Liver (tissue), 9 donors: ENCODE measurements around the gene RNF214. TPM values are rescaled to one million over a fixed set of nuclear protein-coding genes. Genes with fewer than 3 reads are reported as not detected.

ENCODE experiments used
- DNase-seq: peaks from one replicate; pipeline ENCODE4 v3.0.0-alpha.2; 2017; ENCODE audit warnings: low spot score
- H3K27ac ChIP-seq, 2 donors: one replicate each; pipeline ENCODE4 v1.7.0; 2013; ENCODE audit warnings: inconsistent platforms in 2 of 2, low read length in 2 of 2, control low read depth in 1 of 2, low read depth in 1 of 2, mild to moderate bottlenecking in 1 of 2
- H3K27me3 ChIP-seq, 4 donors: one replicate each; pipeline versions ENCODE4 v1.6.1 to v1.7.0; 2013; ENCODE audit warnings: low read length in 3 of 4, inconsistent platforms in 1 of 4, mild to moderate bottlenecking in 1 of 4, moderate library complexity in 1 of 4; ENCODE audit not compliant: control insufficient read depth in 4 of 4, insufficient read depth in 4 of 4
- H3K36me3 ChIP-seq, 4 donors: one replicate each; pipeline versions ENCODE4 v1.6.1 to v1.7.0; 2013; ENCODE audit warnings: low read length in 3 of 4, mild to moderate bottlenecking in 3 of 4, low read depth in 1 of 4, moderate library complexity in 1 of 4; ENCODE audit not compliant: control insufficient read depth in 4 of 4, insufficient read depth in 3 of 4
- H3K4me1 ChIP-seq, 4 donors: one replicate each; pipeline versions ENCODE4 v1.6.1 to v1.7.0; 2013; ENCODE audit warnings: low read length in 3 of 4, mild to moderate bottlenecking in 3 of 4, moderate library complexity in 1 of 4; ENCODE audit not compliant: control insufficient read depth in 4 of 4, insufficient read depth in 4 of 4
- H3K4me3 ChIP-seq, 3 donors: one replicate each; pipeline versions ENCODE4 v1.6.1 to v1.7.0; 2013; ENCODE audit warnings: low read length in 3 of 3, control low read depth in 1 of 3, low read depth in 1 of 3, mild to moderate bottlenecking in 1 of 3
- H3K9ac ChIP-seq, 2 donors: one replicate each; pipeline ENCODE4 v1.7.0; 2013; ENCODE audit warnings: low read length in 2 of 2, mild to moderate bottlenecking in 2 of 2, moderate library complexity in 2 of 2, control low read depth in 1 of 2, low read depth in 1 of 2
- H3K9me3 ChIP-seq, 4 donors: one replicate each; pipeline versions ENCODE4 v1.6.1 to v1.7.0; 2013; ENCODE audit warnings: low read length in 3 of 4; ENCODE audit not compliant: control insufficient read depth in 4 of 4
- ATF3 ChIP-seq: IDR thresholded peaks from 2 replicates; pipeline ENCODE4 v1.6.1; 2016; ENCODE audit warnings: antibody characterized with exemption
- CTCF ChIP-seq: fragments of 150-350 bp; IDR thresholded peaks from 2 replicates; pipeline ENCODE4 v1.5.1; 2017; ENCODE audit warnings: improper control_type of control experiment, low read depth, low read length; ENCODE audit not compliant: missing input control
- EGR1 ChIP-seq, 2 donors: IDR thresholded peaks; 2 replicates each; pipeline ENCODE4 v1.6.1; 2016 to 2018; ENCODE audit warnings: antibody characterized with exemption in 2 of 2, low read depth in 2 of 2
- FOXA1 ChIP-seq: IDR thresholded peaks from 2 replicates; pipeline ENCODE4 v1.6.1; 2016; ENCODE audit warnings: antibody characterized with exemption
- FOXA2 ChIP-seq: IDR thresholded peaks from 2 replicates; pipeline ENCODE4 v1.6.1; 2016; ENCODE audit warnings: antibody characterized with exemption
- GABPA ChIP-seq, 2 donors: IDR thresholded peaks in 1 of 2; conservative IDR thresholded peaks in 1 of 2; 2 replicates each; pipeline ENCODE4 v1.6.1; 2016; ENCODE audit warnings: antibody characterized with exemption in 2 of 2, mild to moderate bottlenecking in 1 of 2, moderate library complexity in 1 of 2
- HNF4A ChIP-seq, 2 donors: conservative IDR thresholded peaks; 2 replicates each; pipeline ENCODE4 v1.6.1; 2016; ENCODE audit warnings: antibody characterized with exemption in 2 of 2, mild to moderate bottlenecking in 2 of 2
- HNF4G ChIP-seq: IDR thresholded peaks from 2 replicates; pipeline ENCODE4 v1.6.1; 2016; ENCODE audit warnings: antibody characterized with exemption
- JUND ChIP-seq, 2 donors: IDR thresholded peaks; 2 replicates each; pipeline ENCODE4 v1.6.1; 2016; ENCODE audit warnings: antibody characterized with exemption in 2 of 2
- MAX ChIP-seq: IDR thresholded peaks from 2 replicates; pipeline ENCODE4 v1.6.1; 2016; ENCODE audit warnings: antibody characterized with exemption
- NR2F2 ChIP-seq: IDR thresholded peaks from 2 replicates; pipeline ENCODE4 v1.6.1; 2016; ENCODE audit warnings: antibody characterized with exemption
- RAD21 ChIP-seq, 2 donors: IDR thresholded peaks; 2 replicates each; pipeline ENCODE4 v1.6.1; 2016; ENCODE audit warnings: antibody characterized with exemption in 2 of 2, mild to moderate bottlenecking in 2 of 2
- REST ChIP-seq: IDR thresholded peaks from 2 replicates; pipeline ENCODE4 v1.6.1; 2016; ENCODE audit warnings: antibody characterized with exemption, mild to moderate bottlenecking
- RXRA ChIP-seq, 2 donors: IDR thresholded peaks; 2 replicates each; pipeline ENCODE4 v1.6.1; 2017 to 2018; ENCODE audit warnings: antibody characterized with exemption in 2 of 2, mild to moderate bottlenecking in 1 of 2
- SP1 ChIP-seq: IDR thresholded peaks from 2 replicates; pipeline ENCODE4 v1.6.1; 2018; ENCODE audit warnings: antibody characterized with exemption, mild to moderate bottlenecking
- TAF1 ChIP-seq: conservative IDR thresholded peaks from 2 replicates; pipeline ENCODE4 v1.6.1; 2016; ENCODE audit warnings: antibody characterized with exemption, mild to moderate bottlenecking
- YY1 ChIP-seq: IDR thresholded peaks from 2 replicates; pipeline ENCODE4 v1.6.1; 2016; ENCODE audit warnings: antibody characterized with exemption, mild to moderate bottlenecking
- ZBTB33 ChIP-seq: IDR thresholded peaks from 2 replicates; pipeline ENCODE4 v1.6.1; 2016; ENCODE audit warnings: antibody characterized with exemption
- WGBS: extraction: QIAGEN DNeasy Blood & Tissue Kit; methylation state at CpG from one replicate; pipeline ENCODE4 v1.1.7; 2013; 5-methylcytosine and 5-hydroxymethylcytosine counted together
- polyA plus RNA-seq, 2 donors: library from polyadenylated mRNA; stranded (reverse) in 1 of 2; unstranded in 1 of 2; fragments of 200-250 nt in 1 of 2; fragments of >200 nt in 1 of 2; fragmentation: Nextera tagmentation in 1 of 2; extraction: Ambion mirVana in 1 of 2; gene quantifications; one replicate each; pipeline versions ENCODE4 v1.2.1 to v1.2.3, GENCODE V29; 2013 to 2015
- total RNA-seq, 2 donors: library from RNA; depleted of rRNA; stranded (reverse); fragments of >200 nt; gene quantifications; one replicate each; pipeline ENCODE4 v1.2.3, GENCODE V29; 2014
- donor health status: healthy.
- donor health status: healthy.
- donor health status: healthy.
- donor health status: healthy.
- donor health status: healthy.

The RNF214 gene
- total and polyA plus RNA-seq, 4 donors = 4.6 to 6.2 (median 6.0) TPM

- Histone ChIP-seq H3K27me3 (no peaks in the 10 kb centered on the region), H3K9ac (no peak overlapping the region), H3K36me3 (peaks cover 8 to 42% (median 30%) of the 10 kb centered on the region in 4 donors), H3K4me3 (no peak overlapping the region), H3K4me1 (no peaks in the 10 kb centered on the region), H3K27ac (no peak overlapping the region), H3K9me3 (no peaks in the 10 kb centered on the region)
- no peak for TF ChIP-seq CTCF
- TF ChIP-seq SP1 = no peak
- no peak for TF ChIP-seq MAX
- no peak for TF ChIP-seq HNF4A (conservative IDR thresholded peaks at IDR 0.05)
- TF ChIP-seq FOXA1 = no peak
- no peak for TF ChIP-seq HNF4G
- 93% methylated on average over 4 of the region's 4 CpGs for WGBS
- no peak for DNase-seq
Observed at GRCh38 chr11:117249571-117249970, 17.1 kb downstream of the RNF214 start.

- Histone ChIP-seq H3K36me3 (peaks cover 5 to 29% (median 23%) of the 10 kb centered on the region in 4 donors), H3K9ac (no peak overlapping the region), H3K4me1 (no peaks in the 10 kb centered on the region), H3K27me3 (no peaks in the 10 kb centered on the region), H3K27ac (no peak overlapping the region), H3K4me3 (no peak overlapping the region), H3K9me3 (no peaks in the 10 kb centered on the region)
- no peak for DNase-seq
- TF ChIP-seq MAX (no peak), EGR1 (IDR thresholded peaks at IDR 0.05; ENCODE audit: low read depth in 2 of 2) (no peak), SP1 (no peak), FOXA1 (no peak), YY1 (no peak), JUND (IDR thresholded peaks at IDR 0.05) (no peak), GABPA (IDR thresholded peaks at IDR 0.05 in 1 of 2, conservative IDR thresholded peaks at IDR 0.05 in 1 of 2) (no peak), TAF1 (no peak), FOXA2 (no peak), REST (no peak), CTCF (no peak), NR2F2 (no peak), HNF4G (no peak), ATF3 (no peak), RXRA (IDR thresholded peaks at IDR 0.05) (no peak), RAD21 (IDR thresholded peaks at IDR 0.05) (no peak), HNF4A (conservative IDR thresholded peaks at IDR 0.05) (no peak), ZBTB33 (no peak)
- WGBS = 97% methylated on average over 10 of the region's 10 CpGs
Observed at GRCh38 chr11:117251506-117251905, 19.0 kb downstream of the RNF214 start.
